Activated effector memory CD4-positive, alpha-beta T cell treated with anti-CD3 and anti-CD28 coated beads, Interleukin-2, amount 50 U/mL, for 16 hours (primary cell): ENCODE measurements around the gene INPP4B.

Experiments used
- DNase-seq: peaks from one replicate; pipeline ENCODE4 v3.0.0-alpha.2; 2020

Gene INPP4B

DNA sequence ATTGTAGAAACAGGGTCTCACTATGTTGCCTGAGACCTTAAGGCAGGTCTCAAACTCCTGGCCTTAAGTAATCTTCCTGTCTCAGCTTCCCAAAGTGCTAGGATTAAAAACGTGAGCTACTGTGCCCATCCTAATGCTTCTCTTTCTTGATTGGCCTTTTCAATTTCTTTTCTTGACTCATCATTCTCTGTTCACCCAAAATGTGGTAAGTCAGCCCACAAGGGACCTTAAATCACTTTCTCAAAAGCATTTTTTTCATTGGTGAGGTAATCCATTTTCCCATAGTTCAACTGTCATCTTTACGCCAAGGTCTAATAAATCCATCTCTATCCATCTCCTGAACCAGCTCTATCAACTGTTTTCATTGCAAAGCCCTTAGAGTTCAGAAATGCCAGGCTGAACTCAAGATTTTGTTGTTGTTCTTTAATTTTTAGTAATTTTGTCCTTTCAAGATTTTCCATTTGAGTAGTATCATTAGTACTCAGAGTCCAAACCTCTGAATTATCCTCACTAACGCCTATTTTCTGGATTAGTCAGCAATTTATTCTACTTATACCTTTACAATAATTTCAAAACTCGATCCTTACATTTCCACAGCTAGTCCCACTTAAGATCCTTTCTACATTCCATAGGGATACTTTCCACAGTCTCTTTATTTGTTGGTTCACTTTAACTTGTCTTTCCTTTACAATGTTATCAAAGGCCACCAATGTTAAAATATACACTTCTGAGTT, 681.2 kb downstream of the INPP4B start:
- DNase-seq, result no peak

GRCh38 chr4:142161086-142161485, 685.0 kb downstream of the INPP4B start:
- no peak for DNase-seq

- DNase-seq, result no peak
Measured at GRCh38 chr4:142160509-142160908, 685.6 kb downstream of the INPP4B start.

- DNase-seq, result no peak
Measured at GRCh38 chr4:142158980-142159379, 687.1 kb downstream of the INPP4B start.

- no peak for DNase-seq
Measured at GRCh38 chr4:142156256-142156655, 689.8 kb downstream of the INPP4B start.

- DNase-seq, result no peak
Measured at GRCh38 chr4:142155347-142155746, 690.8 kb downstream of the INPP4B start.

DNA sequence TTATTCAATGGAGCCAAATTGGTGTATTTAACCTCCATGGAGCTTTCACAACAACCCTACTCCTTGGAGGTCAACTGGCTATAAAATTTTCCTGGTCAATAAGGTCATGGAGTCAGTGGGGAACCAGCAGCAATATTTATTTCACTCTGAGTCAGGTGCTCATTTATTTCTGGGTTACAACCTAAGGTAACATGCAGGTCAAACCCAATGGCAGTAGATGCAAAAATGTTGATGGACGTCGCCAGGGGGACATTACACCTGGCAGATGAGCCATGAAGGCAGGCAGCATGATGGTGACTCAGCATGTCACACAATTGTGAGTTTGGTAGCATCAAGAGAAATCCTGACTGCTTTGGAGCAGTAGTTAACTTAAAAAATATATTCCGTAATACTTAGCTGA, 695.6 kb downstream of the INPP4B start:
- no peak for DNase-seq

GRCh38 chr4:142144813-142145212, 701.3 kb downstream of the INPP4B start:
- no peak for DNase-seq

GRCh38 chr4:142142366-142143054, 703.6 kb downstream of the INPP4B start:
- DNase-seq, result no peak

- no peak for DNase-seq
Measured at GRCh38 chr4:142141224-142141623, 704.9 kb downstream of the INPP4B start.

DNA sequence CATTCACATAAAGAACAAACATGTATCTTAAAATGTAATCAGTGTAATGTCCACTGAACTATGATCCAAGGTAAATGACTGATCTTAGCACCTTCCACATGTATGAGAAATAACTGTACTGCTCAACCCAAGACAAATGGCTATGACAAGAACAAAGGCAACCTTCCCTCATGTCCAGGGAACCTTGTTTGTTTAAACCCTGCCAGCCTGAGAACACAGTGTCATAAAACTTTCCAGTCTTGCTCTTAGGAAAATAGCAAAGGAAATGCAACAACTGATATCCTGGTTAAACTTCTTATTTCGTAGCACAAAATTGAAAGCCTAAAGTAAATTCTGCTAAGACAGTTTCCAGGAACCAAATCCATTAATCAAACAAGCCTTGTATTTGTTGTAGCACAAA, 715.4 kb downstream of the INPP4B start:
- DNase-seq, result no peak

DNA sequence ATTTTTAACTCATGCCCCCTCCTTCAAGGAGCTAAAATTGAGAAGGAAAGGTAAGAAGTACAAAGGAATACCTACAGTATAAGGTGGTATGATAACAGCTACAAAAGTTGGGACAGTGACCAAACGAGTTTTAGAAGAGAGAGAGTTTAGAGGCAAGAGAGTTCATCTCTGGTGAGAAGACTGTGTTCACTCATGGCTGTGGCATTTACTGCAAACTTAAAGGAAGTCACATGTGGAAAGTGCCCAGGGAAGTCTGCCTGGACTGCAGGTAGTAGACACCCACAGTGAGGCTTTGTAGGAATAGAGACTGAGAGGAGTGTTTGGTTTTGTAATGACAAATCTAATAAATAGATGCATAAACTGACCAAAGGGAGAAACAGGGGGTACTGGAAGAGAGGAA, 716.2 kb downstream of the INPP4B start:
- no peak for DNase-seq

DNA sequence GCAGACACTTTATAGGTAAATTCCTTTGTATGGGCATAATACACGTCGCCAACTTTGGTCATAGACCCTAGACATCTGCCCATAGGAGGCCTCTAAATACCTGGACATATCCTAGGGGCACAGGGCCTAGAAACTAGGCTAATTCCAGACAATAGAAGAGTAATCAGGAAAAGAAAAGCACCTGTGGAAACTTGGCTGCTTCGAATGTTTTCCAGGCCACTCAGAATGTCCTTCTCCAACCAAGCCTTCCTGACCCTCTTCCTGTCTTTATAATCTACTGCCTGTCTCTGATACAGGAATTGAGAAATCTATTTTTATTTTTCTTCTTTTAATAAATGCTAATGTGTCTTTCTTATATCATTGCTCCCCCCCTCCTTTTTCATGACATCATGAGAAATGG, 716.6 kb downstream of the INPP4B start:
- no peak for DNase-seq

DNA sequence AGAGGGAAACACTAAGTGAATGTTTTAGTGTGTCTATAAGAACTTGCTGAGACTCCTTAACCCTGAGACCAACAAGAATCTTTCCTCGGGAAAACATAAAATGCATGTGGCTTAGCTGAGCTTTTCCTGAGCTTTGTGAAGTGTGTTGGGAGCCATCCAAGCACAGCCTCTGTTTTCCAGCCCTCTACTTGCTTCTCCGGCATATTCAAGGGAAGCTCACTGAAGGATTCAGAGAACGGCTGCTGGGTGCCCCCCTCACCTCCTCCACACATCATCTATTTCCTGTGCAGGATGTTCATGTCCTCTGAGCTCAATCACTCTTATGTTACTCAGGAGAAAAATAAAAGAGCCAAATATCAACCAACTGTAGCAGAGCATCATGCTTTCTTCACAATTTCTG, 717.6 kb downstream of the INPP4B start:
- no peak for DNase-seq

- peak; percentile 81 for DNase-seq
Measured at GRCh38 chr4:142126890-142127497, 719.1 kb downstream of the INPP4B start.

GRCh38 chr4:142124874-142125273, 721.2 kb downstream of the INPP4B start:
- no peak for DNase-seq

DNA sequence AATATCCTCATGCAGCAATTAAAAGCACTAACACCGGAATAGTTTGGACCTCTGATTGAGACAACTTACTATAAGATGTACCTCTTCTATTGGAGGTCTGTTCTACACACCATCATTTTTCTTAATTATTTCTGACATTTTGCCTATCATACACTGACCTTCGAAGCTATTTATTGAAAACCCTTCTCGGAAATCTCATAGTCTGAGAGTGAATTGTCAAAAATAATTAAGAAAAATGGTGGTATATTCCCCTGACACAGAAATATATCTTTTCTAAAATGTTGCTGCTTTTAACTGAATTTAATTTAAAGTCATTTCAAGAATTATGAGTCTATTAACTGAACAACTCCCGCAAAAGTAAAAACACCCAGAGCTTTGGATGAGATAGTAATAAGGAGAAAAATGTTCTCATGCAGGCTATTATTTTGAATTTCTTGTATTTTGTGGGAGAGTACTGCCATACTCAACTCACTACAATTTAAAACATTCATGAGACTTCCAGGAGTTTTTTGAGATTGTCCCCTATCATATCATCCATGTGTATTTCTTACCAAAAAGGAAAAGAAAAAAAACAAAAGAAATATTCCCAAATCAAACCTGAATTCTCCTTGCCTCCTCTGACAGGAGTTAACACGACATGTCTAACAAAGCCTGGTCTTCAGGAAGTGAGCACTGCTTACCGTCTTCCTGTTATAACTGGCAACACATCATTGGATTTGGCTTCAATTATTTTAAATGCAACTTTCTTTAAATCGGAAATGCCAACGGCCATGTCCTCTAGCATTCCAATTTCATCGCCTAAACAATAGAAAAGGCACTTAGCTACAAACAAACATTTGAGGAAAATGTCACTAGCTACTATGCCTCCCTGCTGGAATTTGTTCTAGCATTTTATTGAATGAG, 724.4 kb downstream of the INPP4B start:
- no peak for DNase-seq

- DNase-seq, result no peak
Measured at GRCh38 chr4:142120921-142121320, 725.2 kb downstream of the INPP4B start.

DNA sequence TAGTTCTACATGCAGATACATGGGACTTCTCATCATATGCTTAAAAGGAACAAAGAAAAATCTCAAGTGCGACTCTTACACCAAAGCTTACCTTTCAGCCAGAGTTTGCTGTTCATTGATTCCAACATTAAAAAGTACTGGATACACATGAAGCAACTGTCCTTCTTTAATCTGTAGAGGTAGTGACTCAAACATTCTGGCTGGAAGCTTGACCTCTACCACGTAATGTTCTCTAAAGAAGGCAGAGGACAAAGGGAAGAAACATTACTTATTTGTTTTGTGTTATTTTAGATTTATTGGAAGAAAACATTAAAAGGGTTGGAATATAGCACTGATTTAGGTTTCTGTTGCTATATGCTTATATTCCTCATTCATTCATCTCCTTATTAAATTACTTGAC, 733.6 kb downstream of the INPP4B start:
- no peak for DNase-seq

DNA sequence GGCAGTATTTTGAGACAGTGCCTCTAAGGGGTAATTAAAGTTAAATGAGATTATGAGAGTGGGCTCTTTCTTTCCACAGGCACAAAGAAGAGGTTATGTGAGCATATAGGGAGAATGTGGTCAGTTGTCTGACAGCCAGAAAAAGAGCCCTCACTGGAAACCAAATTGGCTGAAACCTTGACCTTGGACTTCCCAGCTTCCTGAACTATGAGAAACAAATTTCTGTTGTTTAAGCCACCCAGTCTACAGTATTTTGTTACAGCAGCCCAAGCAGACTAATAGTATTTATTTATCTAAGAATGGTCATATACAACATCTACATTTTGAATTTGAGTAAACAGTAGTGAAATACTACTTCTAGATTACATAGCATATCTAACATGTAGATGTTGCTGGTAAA, 736.0 kb downstream of the INPP4B start:
- DNase-seq, result no peak

DNA sequence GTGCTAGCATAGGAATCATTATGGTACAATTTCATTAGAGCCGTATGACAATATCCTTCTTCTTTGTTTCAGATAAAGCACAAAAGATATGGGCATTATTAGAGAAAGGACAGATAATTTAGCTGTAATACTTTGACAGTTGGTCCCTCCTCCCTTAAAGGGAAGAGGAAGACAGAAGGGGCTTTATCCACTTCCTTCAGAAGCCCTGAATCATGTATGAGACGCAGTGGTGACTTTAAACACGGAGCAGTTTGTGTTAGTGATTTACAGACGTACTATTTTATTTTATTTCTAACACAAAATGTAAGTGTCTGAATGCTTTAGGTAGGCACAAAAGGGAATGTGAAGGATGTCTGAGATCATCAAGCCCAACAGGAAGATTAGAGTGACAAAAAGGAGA, 742.1 kb downstream of the INPP4B start:
- DNase-seq, result no peak

- DNase-seq, result no peak
Measured at GRCh38 chr4:142101401-142101800, 744.7 kb downstream of the INPP4B start.

DNA sequence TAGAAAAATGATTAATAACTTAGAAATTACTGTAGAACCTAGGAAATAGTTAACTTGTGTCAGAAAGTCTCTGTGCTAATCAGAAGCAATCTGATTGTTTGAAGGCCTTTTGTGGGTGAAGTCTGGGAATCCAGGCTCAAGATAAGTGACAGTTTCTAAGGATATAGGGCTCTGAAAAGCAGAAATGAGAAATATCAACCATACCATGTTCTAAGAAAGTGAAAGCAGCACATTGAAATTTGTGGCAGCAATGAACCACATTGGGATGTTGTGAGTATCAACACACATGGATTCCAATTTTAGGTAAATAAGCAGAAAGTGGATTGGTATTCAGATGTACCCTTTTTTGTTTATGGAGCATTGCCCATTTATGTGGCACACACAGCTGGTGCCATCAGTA, 745.2 kb downstream of the INPP4B start:
- no peak for DNase-seq
